Measurements from ENCODE around the gene GOLM1. TPM values are rescaled to one million over a fixed set of nuclear protein-coding genes. Genes with fewer than 3 reads are reported as not detected.

The GOLM1 gene
- total and polyA plus RNA-seq, 10 of the 15 experiments (the other 5 are each of a cell fraction or from before 2014, with no cell fraction given), result 0.41 to 25.9 (median 18.7) TPM

- TF ChIP-seq EZH2 (IDR thresholded peaks at IDR 0.05; ENCODE audit: borderline replicate concordance, control insufficient read depth, low read depth, low read length) (no peak), POLR2AphosphoS5 (IDR thresholded peaks at IDR 0.05; ENCODE audit: low read length) (no peak)
Observed at GRCh38 chr9:86134361-86134760, 35.0 kb upstream of the GOLM1 start (continued).

DNA sequence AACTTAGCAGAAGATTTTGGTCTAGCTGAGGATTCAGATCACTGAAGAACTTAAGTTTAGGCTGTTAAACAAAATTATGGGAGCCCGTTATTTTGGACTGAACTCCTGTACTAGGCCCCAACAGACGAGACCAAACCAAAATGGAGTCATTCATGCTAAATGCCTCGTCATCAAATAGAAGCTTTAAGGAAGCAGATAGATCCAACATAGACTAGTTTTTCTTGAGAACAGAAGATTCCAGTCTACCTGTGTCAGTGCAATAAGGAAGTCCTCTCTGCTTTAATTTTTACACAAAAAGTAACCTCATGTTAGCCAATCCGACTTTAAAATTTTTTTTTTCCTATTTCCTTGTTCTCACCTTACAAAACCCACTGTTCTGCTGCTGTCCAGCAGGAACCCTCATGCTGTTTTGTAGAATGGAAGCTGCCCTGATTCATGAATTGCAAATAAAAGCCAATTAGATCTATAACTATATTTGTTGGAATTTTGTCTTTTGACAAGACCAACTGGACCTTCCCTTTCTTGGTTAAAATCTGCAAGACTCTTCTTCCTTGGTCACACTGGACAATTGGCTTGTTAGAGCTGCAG, 29.0 kb upstream of the GOLM1 start:
- Histone ChIP-seq H3K9ac (ENCODE audit: control insufficient read depth, insufficient read depth, low read length) (no peak overlapping the region), H3K79me2 (ENCODE audit: control insufficient read depth, insufficient read depth, low read length) (no peaks in the 10 kb centered on the region), H2AFZ (ENCODE audit: control insufficient read depth, low read depth, low read length) (no peak overlapping the region), H3K27me3 (replicated peaks in 1 of 2; ENCODE audit: control insufficient read depth in 2 of 2, insufficient read depth in 2 of 2, low read length in 1 of 2) (no peaks in the 10 kb centered on the region), H3K27ac (ENCODE audit: control insufficient read depth, insufficient read depth) (no peak overlapping the region), H3K4me3 (no peak overlapping the region), H3K4me1 (ENCODE audit: control insufficient read depth, insufficient read depth, low read length) (no peaks in the 10 kb centered on the region), H3K36me3 (ENCODE audit: control insufficient read depth in 2 of 2, insufficient read depth in 2 of 2, low read length in 1 of 2) (no peaks in the 10 kb centered on the region), H3K9me3 (replicated peaks; ENCODE audit: control insufficient read depth, insufficient read depth, low read length) (no peaks in the 10 kb centered on the region; the same call in 2 of the 3 replicates), H4K20me1 (ENCODE audit: control insufficient read depth, insufficient read depth) (no peaks in the 10 kb centered on the region), H3K4me2 (ENCODE audit: control insufficient read depth, insufficient read depth) (no peak overlapping the region)
- DNase-seq (ENCODE audit: low read depth, low spot score), result no peak
- ChIA-PET SMC1A (ENCODE audit: uncharacterized antibody, unreplicated experiment) (no interaction called here), RAD21 (ENCODE audit: unreplicated experiment) (interaction anchor here (1.6 kb wide), 1 partner anchor 74 kb away, joined by 5 read pairs; no protein-coding TSS in a partner anchor), CTCF (no interaction called here), POLR2A (no interaction called here)
- FAIRE-seq, result no peak
- intact Hi-C loops (cut with micrococcal nuclease; ENCODE audit: unreplicated experiment), result no loop called here
- in situ Hi-C loops (cut with MboI), result no loop called here
- ATAC-seq, result no peak
- BruUV-seq (replicated peaks), result no TSS peak
- whole genome bisulfite sequencing (ENCODE audit: insufficient coverage, insufficient replicate concordance, low lambda C conversion rate, missing lambda C conversion rate), result 7% methylated on average over 4 of the region's 4 CpGs
- TF ChIP-seq, protein P1, sequence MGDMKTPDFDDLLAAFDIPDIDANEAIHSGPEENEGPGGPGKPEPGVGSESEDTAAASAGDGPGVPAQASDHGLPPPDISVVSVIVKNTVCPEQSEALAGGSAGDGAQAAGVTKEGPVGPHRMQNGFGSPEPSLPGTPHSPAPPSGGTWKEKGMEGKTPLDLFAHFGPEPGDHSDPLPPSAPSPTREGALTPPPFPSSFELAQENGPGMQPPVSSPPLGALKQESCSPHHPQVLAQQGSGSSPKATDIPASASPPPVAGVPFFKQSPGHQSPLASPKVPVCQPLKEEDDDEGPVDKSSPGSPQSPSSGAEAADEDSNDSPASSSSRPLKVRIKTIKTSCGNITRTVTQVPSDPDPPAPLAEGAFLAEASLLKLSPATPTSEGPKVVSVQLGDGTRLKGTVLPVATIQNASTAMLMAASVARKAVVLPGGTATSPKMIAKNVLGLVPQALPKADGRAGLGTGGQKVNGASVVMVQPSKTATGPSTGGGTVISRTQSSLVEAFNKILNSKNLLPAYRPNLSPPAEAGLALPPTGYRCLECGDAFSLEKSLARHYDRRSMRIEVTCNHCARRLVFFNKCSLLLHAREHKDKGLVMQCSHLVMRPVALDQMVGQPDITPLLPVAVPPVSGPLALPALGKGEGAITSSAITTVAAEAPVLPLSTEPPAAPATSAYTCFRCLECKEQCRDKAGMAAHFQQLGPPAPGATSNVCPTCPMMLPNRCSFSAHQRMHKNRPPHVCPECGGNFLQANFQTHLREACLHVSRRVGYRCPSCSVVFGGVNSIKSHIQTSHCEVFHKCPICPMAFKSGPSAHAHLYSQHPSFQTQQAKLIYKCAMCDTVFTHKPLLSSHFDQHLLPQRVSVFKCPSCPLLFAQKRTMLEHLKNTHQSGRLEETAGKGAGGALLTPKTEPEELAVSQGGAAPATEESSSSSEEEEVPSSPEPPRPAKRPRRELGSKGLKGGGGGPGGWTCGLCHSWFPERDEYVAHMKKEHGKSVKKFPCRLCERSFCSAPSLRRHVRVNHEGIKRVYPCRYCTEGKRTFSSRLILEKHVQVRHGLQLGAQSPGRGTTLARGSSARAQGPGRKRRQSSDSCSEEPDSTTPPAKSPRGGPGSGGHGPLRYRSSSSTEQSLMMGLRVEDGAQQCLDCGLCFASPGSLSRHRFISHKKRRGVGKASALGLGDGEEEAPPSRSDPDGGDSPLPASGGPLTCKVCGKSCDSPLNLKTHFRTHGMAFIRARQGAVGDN (IDR thresholded peaks at IDR 0.05), result no peak
- no peak for TF ChIP-seq PAX5 (IDR thresholded peaks at IDR 0.05; ENCODE audit: borderline replicate concordance, low read depth, low read length)
- no peak for TF ChIP-seq SREBF2 (IDR thresholded peaks at IDR 0.05; ENCODE audit: low read length)
- TF ChIP-seq, protein P2, sequence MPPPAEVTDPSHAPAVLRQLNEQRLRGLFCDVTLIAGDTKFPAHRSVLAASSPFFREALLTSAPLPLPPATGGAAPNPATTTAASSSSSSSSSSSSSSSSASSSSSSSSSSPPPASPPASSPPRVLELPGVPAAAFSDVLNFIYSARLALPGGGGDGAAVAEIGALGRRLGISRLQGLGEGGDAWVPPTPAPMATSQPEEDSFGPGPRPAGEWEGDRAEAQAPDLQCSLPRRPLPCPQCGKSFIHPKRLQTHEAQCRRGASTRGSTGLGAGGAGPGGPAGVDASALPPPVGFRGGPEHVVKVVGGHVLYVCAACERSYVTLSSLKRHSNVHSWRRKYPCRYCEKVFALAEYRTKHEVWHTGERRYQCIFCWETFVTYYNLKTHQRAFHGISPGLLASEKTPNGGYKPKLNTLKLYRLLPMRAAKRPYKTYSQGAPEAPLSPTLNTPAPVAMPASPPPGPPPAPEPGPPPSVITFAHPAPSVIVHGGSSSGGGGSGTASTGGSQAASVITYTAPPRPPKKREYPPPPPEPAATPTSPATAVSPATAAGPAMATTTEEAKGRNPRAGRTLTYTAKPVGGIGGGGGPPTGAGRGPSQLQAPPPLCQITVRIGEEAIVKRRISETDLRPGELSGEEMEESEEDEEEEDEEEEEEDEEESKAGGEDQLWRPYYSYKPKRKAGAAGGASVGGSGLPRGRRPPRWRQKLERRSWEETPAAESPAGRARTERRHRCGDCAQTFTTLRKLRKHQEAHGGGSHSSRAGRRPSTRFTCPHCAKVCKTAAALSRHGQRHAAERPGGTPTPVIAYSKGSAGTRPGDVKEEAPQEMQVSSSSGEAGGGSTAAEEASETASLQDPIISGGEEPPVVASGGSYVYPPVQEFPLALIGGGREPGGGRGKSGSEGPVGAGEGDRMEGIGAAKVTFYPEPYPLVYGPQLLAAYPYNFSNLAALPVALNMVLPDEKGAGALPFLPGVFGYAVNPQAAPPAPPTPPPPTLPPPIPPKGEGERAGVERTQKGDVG (CRISPR knock-in tag; IDR thresholded peaks at IDR 0.05), result no peak
- TF ChIP-seq, protein P3, sequence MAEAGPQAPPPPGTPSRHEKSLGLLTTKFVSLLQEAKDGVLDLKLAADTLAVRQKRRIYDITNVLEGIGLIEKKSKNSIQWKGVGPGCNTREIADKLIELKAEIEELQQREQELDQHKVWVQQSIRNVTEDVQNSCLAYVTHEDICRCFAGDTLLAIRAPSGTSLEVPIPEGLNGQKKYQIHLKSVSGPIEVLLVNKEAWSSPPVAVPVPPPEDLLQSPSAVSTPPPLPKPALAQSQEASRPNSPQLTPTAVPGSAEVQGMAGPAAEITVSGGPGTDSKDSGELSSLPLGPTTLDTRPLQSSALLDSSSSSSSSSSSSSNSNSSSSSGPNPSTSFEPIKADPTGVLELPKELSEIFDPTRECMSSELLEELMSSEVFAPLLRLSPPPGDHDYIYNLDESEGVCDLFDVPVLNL (IDR thresholded peaks at IDR 0.05; ENCODE audit: low read depth, low read length), result no peak
- no peak for TF ChIP-seq MYC (IDR thresholded peaks at IDR 0.05; ENCODE audit: insufficient read depth, insufficient read length, insufficient replicate concordance, low read length, severe bottlenecking)
- no peak for TF ChIP-seq FOS (IDR thresholded peaks at IDR 0.05; ENCODE audit: borderline replicate concordance, extremely low read depth, insufficient read length)
- TF ChIP-seq, protein P4, sequence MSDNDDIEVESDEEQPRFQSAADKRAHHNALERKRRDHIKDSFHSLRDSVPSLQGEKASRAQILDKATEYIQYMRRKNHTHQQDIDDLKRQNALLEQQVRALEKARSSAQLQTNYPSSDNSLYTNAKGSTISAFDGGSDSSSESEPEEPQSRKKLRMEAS (IDR thresholded peaks at IDR 0.05; ENCODE audit: low read depth, low read length), result no peak
- no peak for TF ChIP-seq NFYA (IDR thresholded peaks at IDR 0.05; ENCODE audit: borderline replicate concordance, low read depth, low read length)
- no peak for TF ChIP-seq TBL1XR1 (IDR thresholded peaks at IDR 0.05; ENCODE audit: low read depth, low read length)
